Measurements from ENCODE around the gene CCNJ. TPM values are rescaled to one million over a fixed set of nuclear protein-coding genes. Genes with fewer than 3 reads are reported as not detected.
A peak's percentile ranks its signal among the peaks of the same experiment; 100 is the strongest.

CCNJ gene
- total and polyA plus RNA-seq, 3 experiments from 2014 or later = 1.1 to 10.0 (median 9.4) TPM

DNA sequence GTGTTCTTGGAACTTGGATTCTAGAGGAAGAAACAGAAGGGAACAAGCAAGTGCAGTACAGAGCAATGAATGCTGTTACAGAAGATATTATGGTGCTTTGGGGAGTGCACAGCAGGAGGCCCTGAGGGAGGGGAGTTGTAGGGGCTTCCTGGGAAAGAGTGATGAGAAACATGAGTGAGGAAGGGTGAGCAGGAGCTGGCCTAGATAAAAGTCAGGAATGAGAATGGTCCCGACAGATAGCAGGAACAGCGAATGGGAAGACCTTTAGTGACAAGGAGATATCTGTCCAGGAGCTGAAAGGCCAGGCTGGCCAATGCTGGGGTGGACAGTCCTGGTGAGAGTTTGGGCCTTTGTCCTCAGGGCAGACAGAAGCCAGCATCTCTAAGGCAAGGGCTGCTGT lies 20.6 kb upstream of the CCNJ start:
- CTCF ChIA-PET = no interaction called here
- POLR2A ChIA-PET = no interaction called here
- no peak for DNase-seq
- Mint-ChIP-seq H3K36me3 (peaks cover 0 to 8% (median 3%) of the 10 kb centered on the region in 3 donors), H3K27me3 (no peaks in the 10 kb centered on the region), H3K4me3 (no peak overlapping the region), H3K27ac (no peak overlapping the region), H3K9me3 (no peaks in the 10 kb centered on the region), H3K4me1 (no peaks in the 10 kb centered on the region)
- Histone ChIP-seq H3K27ac (ENCODE audit: low read depth, low read length) (no peak overlapping the region), H3K4me3 (ENCODE audit: low read length) (no peak overlapping the region), H3K36me3 (ENCODE audit: insufficient read depth, low read length) (no peaks in the 10 kb centered on the region), H3K9me3 (ENCODE audit: low read length) (no peaks in the 10 kb centered on the region), H3K27me3 (ENCODE audit: insufficient read depth, low read length, poor library complexity, severe bottlenecking) (no peaks in the 10 kb centered on the region), H3K4me1 (ENCODE audit: insufficient read depth, low read length) (no peaks in the 10 kb centered on the region)

DNA sequence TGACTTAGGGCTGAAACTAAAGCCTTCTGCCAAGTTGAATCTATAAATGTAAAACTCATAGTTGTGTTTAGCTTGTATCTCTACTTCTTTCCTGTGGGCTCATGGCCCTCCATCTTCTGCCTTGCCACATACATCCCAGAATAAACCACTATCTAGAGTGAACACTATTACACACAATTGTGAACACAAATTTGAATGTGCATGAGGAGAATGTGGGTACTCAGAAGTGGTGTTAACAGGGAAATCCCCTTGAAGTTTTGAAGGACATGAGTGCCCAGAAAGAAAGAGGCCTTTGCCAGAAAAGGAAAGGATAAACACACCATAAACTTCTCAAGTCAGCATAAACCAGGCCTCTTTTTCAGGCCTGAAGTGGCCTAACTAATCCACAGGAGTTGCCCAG lies 20.2 kb upstream of the CCNJ start:
- no peaks in the 10 kb centered on the region for H3K27me3 ChIP-seq (ENCODE audit: insufficient read depth, low read length, poor library complexity, severe bottlenecking)
- H3K9me3 Mint-ChIP-seq = no peaks in the 10 kb centered on the region
- no peaks in the 10 kb centered on the region for H3K9me3 ChIP-seq (ENCODE audit: low read length)
- H3K27ac Mint-ChIP-seq = no peak overlapping the region
- DNase-seq = no peak
- no peaks in the 10 kb centered on the region for H3K27me3 Mint-ChIP-seq
- H3K27ac ChIP-seq (ENCODE audit: low read depth, low read length) = no peak overlapping the region
- no peaks in the 10 kb centered on the region for H3K4me1 Mint-ChIP-seq
- CTCF ChIA-PET = no interaction called here
- no peak overlapping the region for H3K4me3 ChIP-seq (ENCODE audit: low read length)
- H3K4me3 Mint-ChIP-seq = no peak overlapping the region
- POLR2A ChIA-PET = no interaction called here
- peaks cover 0 to 8% (median 3%) of the 10 kb centered on the region in 3 donors for H3K36me3 Mint-ChIP-seq
- H3K36me3 ChIP-seq (ENCODE audit: insufficient read depth, low read length) = no peaks in the 10 kb centered on the region
- H3K4me1 ChIP-seq (ENCODE audit: insufficient read depth, low read length) = no peaks in the 10 kb centered on the region

DNA sequence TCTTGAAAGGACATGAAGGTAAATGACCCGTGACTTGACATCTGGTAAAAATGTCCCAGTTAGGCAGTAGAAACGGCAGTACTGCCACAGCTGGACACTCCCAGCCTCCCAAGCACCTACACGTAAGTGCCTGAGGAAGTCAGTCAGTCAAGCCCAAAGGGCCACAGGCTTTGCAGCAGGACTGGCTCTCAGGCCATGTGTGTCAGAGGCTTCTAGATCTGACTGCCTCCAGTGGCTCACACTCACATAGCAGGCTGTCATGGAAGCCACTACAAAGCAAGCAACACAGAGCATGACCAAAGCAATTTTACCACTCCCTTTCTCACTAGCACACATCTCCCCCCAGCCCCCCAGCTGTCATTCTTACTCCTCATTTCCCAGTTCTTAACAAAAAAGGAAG lies 17.8 kb upstream of the CCNJ start:
- Histone ChIP-seq H3K27me3 (ENCODE audit: insufficient read depth, low read length, poor library complexity, severe bottlenecking) (no peaks in the 10 kb centered on the region), H3K4me3 (ENCODE audit: low read length) (no peak overlapping the region), H3K4me1 (ENCODE audit: insufficient read depth, low read length) (no peaks in the 10 kb centered on the region), H3K36me3 (ENCODE audit: insufficient read depth, low read length) (no peaks in the 10 kb centered on the region), H3K27ac (ENCODE audit: low read depth, low read length) (no peak overlapping the region), H3K9me3 (ENCODE audit: low read length) (no peaks in the 10 kb centered on the region)
- Mint-ChIP-seq H3K4me1 (no peaks in the 10 kb centered on the region), H3K36me3 (peaks cover 0 to 6% (median 0%) of the 10 kb centered on the region in 3 donors), H3K27me3 (peaks cover 0 to 2% of the 10 kb centered on the region in 2 donors), H3K4me3 (no peak overlapping the region), H3K27ac (no peak overlapping the region), H3K9me3 (no peaks in the 10 kb centered on the region)
- POLR2A ChIA-PET = no interaction called here
- CTCF ChIA-PET = no interaction called here
- peak in 1 of 5 donors; percentile 43 for DNase-seq

DNA sequence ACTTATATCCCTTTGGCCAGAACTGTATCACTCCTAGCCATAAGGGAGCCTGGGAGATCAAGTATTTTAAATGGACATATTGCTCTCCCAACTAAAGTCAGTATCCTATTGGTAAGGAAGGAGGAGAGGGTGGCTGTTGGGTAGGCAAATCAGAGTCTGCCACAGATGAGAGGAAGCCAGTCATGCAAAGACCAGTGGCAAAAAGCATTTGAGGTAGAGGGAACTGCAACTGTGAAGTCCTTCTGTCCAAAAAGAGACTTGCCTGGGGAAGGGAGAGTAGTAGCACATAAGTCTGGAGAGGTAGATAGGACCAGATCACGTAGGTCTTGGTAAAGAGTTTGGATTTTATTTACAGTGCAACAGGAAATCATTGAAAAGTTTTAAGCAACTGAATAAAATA lies 8.8 kb upstream of the CCNJ start:
- Mint-ChIP-seq H3K4me1 (no peaks in the 10 kb centered on the region), H3K4me3 (no peak overlapping the region), H3K9me3 (no peaks in the 10 kb centered on the region), H3K27ac (peak overlapping the region in 1 of 8 donors; percentile 36), H3K36me3 (peaks cover 0 to 6% (median 0%) of the 10 kb centered on the region in 3 donors), H3K27me3 (peaks cover 7 to 22% of the 10 kb centered on the region in 2 donors)
- H3K27me3 ChIP-seq (ENCODE audit: insufficient read depth, low read length, poor library complexity, severe bottlenecking) = peaks cover 4% of the 10 kb centered on the region
- H3K4me3 ChIP-seq (ENCODE audit: low read length) = no peak overlapping the region
- H3K27ac ChIP-seq (ENCODE audit: low read depth, low read length) = no peak overlapping the region
- H3K9me3 ChIP-seq (ENCODE audit: low read length) = no peaks in the 10 kb centered on the region
- H3K4me1 ChIP-seq (ENCODE audit: insufficient read depth, low read length) = no peaks in the 10 kb centered on the region
- no peaks in the 10 kb centered on the region for H3K36me3 ChIP-seq (ENCODE audit: insufficient read depth, low read length)
- POLR2A ChIA-PET = no interaction called here
- CTCF ChIA-PET = no interaction called here
- DNase-seq = no peak

- H3K4me1 ChIP-seq (ENCODE audit: insufficient read depth, low read length) = peaks cover 6% of the 10 kb centered on the region
- H3K27me3 Mint-ChIP-seq = peaks cover 5 to 22% of the 10 kb centered on the region in 2 donors
- POLR2A ChIA-PET = no interaction called here
Measured at GRCh38 chr10:96038476-96039387, 4.7 kb upstream of the CCNJ start.

DNA sequence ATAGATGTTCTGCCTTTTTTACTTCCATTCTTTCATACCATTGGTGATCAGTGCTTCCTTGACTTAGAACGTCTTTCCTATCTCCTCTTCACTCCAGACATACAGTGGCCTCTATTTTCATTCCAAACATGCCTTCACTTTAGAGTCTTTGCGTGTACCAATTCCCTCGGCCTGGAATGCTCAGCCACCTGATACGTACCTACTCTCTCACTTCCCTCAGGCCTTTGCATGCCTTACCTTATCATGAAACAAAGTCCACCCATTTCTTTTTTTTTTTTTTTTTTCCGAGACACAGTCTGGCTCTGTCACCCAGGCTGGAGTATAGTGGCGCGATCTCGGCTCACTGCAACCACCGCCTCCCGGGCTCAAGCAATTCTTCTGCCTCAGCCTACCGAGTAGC lies 2.2 kb upstream of the CCNJ start:
- peak overlapping the region in 1 of 7 donors; percentile 58 for H3K4me3 Mint-ChIP-seq
- H3K9me3 ChIP-seq (ENCODE audit: low read length) = no peaks in the 10 kb centered on the region
- H3K4me1 Mint-ChIP-seq = peaks cover 26 to 34% (median 32%) of the 10 kb centered on the region in 3 donors
- no peak overlapping the region for H3K27ac Mint-ChIP-seq
- ChIA-PET CTCF (no interaction called here), POLR2A (no interaction called here)
- H3K9me3 Mint-ChIP-seq = no peaks in the 10 kb centered on the region
- H3K4me1 ChIP-seq (ENCODE audit: insufficient read depth, low read length) = peaks cover 14% of the 10 kb centered on the region
- H3K27me3 Mint-ChIP-seq = peaks cover 5 to 22% of the 10 kb centered on the region in 2 donors
- peaks cover 0 to 7% (median 6%) of the 10 kb centered on the region in 3 donors for H3K36me3 Mint-ChIP-seq
- no peak for DNase-seq
- peaks cover 4% of the 10 kb centered on the region for H3K27me3 ChIP-seq (ENCODE audit: insufficient read depth, low read length, poor library complexity, severe bottlenecking)
- H3K27ac ChIP-seq (ENCODE audit: low read depth, low read length) = no peak overlapping the region
- H3K4me3 ChIP-seq (ENCODE audit: low read length) = no peak overlapping the region
- no peaks in the 10 kb centered on the region for H3K36me3 ChIP-seq (ENCODE audit: insufficient read depth, low read length)

More at GRCh38 chr10:96038476-96039387, 4.7 kb upstream of the CCNJ start:
- no peak overlapping the region for H3K4me3 Mint-ChIP-seq
- Histone ChIP-seq H3K4me3 (ENCODE audit: low read length) (no peak overlapping the region), H3K9me3 (ENCODE audit: low read length) (no peaks in the 10 kb centered on the region), H3K27me3 (ENCODE audit: insufficient read depth, low read length, poor library complexity, severe bottlenecking) (peaks cover 4% of the 10 kb centered on the region), H3K27ac (ENCODE audit: low read depth, low read length) (no peak overlapping the region), H3K36me3 (ENCODE audit: insufficient read depth, low read length) (no peaks in the 10 kb centered on the region)
- H3K27ac Mint-ChIP-seq = no peak overlapping the region
- CTCF ChIA-PET = interaction anchor here (1.1 kb wide), 1 partner anchor 21 kb away, joined by 3 read pairs; no protein-coding TSS in a partner anchor
- H3K36me3 Mint-ChIP-seq = peaks cover 0 to 6% (median 0%) of the 10 kb centered on the region in 3 donors
- DNase-seq = no peak
- H3K9me3 Mint-ChIP-seq = no peaks in the 10 kb centered on the region
- H3K4me1 Mint-ChIP-seq = peaks cover 6 to 10% (median 8%) of the 10 kb centered on the region in 3 donors

DNA sequence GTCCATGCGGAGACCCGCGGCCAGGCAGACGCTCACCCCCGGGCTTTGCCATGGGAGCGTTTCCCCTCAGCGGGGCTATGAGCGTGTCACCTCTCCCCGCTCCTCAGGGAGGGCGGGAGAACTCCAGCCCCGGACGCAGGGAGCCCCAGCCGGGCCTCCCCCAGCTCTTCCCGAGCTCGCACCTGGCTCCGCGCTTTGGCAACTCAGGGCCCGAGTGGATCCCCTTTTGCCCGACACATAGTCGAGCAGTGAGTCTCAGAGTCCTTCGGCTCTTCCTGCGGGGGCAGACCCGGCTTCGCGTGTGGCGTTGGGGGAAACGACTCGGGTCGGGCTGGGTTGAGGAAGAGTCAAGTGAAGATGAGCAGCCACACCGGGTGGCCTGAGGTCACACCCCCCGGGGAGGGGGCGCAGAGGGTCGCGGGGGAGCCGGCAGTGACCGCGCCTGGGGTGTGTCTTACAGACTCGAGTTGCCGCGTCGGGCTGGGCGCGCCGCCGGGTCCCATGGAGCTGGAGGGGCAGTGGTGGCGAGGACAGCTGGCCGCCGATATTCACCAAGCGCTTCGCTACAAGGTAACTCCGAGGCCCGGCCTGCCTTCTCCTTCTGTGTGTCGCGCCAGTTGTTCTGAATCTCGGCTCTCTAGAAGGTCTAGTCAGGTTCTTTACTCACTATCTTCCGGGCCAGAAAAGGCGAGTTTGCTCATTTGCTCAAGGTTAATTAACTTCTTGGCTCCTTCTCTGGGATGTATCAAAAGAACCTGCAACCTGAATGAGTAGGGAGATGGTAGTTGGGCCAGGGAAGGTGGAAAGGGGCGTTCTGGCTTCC lies 721 bp downstream of the CCNJ start:
- H3K9me3 Mint-ChIP-seq = no peaks in the 10 kb centered on the region
- no peaks in the 10 kb centered on the region for H3K36me3 ChIP-seq (ENCODE audit: insufficient read depth, low read length)
- peak overlapping the region; percentile 72 for H3K4me3 ChIP-seq (ENCODE audit: low read length)
- ChIA-PET CTCF (interaction anchor here (2.0 kb wide), 1 partner anchor 86 kb away, joined by 5 read pairs; the partner anchor contains the start of gene ZNF518A), POLR2A (interaction anchor here (0.9 to 2.2 kb wide), 2 partner anchors 46 to 85 kb away, joined by 3 to 14 read pairs; no protein-coding TSS in a partner anchor)
- H3K27me3 Mint-ChIP-seq = peaks cover 0 to 3% of the 10 kb centered on the region in 2 donors
- H3K4me1 Mint-ChIP-seq = peaks cover 48 to 60% (median 57%) of the 10 kb centered on the region in 3 donors
- no peaks in the 10 kb centered on the region for H3K9me3 ChIP-seq (ENCODE audit: low read length)
- peak in 4 of 5 donors; percentile 12 to 64 (median 44) for DNase-seq
- peaks cover 18% of the 10 kb centered on the region for H3K4me1 ChIP-seq (ENCODE audit: insufficient read depth, low read length)
- peak overlapping the region; percentile 67 for H3K27ac ChIP-seq (ENCODE audit: low read depth, low read length)
- H3K4me3 Mint-ChIP-seq = peak overlapping the region; percentile 87 to 98 (median 92)
- H3K36me3 Mint-ChIP-seq = peaks cover 0 to 29% (median 1%) of the 10 kb centered on the region in 3 donors
- peak overlapping the region; percentile 88 to 94 (median 92) for H3K27ac Mint-ChIP-seq
- H3K27me3 ChIP-seq (ENCODE audit: insufficient read depth, low read length, poor library complexity, severe bottlenecking) = no peaks in the 10 kb centered on the region

All from CD8-positive, alpha-beta memory T cell (primary cell).